ENCODE data around the gene SAV1. TPM values are rescaled to one million over a fixed set of nuclear protein-coding genes. Genes with fewer than 3 reads are reported as not detected.

SAV1 gene
- total RNA-seq, 2 experiments from 2014 or later, result 10.4 to 17.9 TPM

DNA sequence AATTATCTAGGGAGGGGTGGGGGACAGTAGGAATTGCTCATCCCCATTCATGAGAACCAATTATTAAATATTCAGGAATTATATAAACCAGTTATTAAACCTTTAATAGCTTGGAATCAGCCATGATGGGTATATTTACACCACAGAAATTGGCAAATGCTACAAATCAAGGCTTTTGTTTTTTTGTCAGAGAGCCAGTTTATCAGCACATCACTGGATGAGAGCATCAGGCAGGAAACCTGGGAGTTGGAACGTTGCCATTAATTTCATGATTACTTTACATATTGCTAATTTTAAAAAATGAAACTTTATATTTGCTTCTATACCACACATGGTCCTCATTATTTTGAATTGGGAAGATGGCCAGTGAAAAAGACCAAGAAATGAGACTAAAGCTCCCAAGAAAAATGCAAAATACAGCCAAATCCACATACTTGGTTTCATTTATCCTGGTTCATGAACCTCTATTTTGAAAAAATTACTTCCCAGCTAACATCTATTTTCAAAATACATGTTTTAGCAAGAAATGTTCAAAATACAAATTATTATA, 59.7 kb downstream of the SAV1 start:
- ChIA-PET POLR2A (interaction anchor here (0.8 to 1.4 kb wide), 3 partner anchors 9 to 267 kb away, joined by 3 read pairs; no protein-coding TSS in a partner anchor), CTCF (ENCODE audit: unreplicated experiment) (no interaction called here)
- no peak for TF ChIP-seq EZH2phosphoT487 (IDR thresholded peaks at IDR 0.05; ENCODE audit: borderline replicate concordance, low read depth, low read length)
- TF ChIP-seq, protein P1, sequence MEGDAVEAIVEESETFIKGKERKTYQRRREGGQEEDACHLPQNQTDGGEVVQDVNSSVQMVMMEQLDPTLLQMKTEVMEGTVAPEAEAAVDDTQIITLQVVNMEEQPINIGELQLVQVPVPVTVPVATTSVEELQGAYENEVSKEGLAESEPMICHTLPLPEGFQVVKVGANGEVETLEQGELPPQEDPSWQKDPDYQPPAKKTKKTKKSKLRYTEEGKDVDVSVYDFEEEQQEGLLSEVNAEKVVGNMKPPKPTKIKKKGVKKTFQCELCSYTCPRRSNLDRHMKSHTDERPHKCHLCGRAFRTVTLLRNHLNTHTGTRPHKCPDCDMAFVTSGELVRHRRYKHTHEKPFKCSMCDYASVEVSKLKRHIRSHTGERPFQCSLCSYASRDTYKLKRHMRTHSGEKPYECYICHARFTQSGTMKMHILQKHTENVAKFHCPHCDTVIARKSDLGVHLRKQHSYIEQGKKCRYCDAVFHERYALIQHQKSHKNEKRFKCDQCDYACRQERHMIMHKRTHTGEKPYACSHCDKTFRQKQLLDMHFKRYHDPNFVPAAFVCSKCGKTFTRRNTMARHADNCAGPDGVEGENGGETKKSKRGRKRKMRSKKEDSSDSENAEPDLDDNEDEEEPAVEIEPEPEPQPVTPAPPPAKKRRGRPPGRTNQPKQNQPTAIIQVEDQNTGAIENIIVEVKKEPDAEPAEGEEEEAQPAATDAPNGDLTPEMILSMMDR (conservative IDR thresholded peaks at IDR 0.05; ENCODE audit: low read length), result no peak
- no peak overlapping the region for H3K27ac ChIP-seq (ENCODE audit: low read depth, low read length, poor library complexity, severe bottlenecking)
- DNase-seq (ENCODE audit: low spot score), result no peak
- H3K9me3 ChIP-seq (ENCODE audit: low read length), result no peaks in the 10 kb centered on the region
- intact Hi-C loops (cut with micrococcal nuclease; ENCODE audit: unreplicated experiment), result loop anchor here (10.0 kb wide), 1 partner anchor 606 kb away; no protein-coding TSS in a partner anchor
- no peaks in the 10 kb centered on the region for H3K9me2 ChIP-seq (ENCODE audit: insufficient read depth, low read length)
- no peaks in the 10 kb centered on the region for H3K4me1 ChIP-seq (ENCODE audit: insufficient read depth, low read length, poor library complexity, severe bottlenecking)
- no peaks in the 10 kb centered on the region for H3K36me3 ChIP-seq (ENCODE audit: insufficient read depth, low read length)
- no peaks in the 10 kb centered on the region for H3K79me2 ChIP-seq (ENCODE audit: insufficient read depth, low read depth, low read length)
- H4K20me1 ChIP-seq (ENCODE audit: insufficient read depth, low read length), result no peaks in the 10 kb centered on the region
- no TSS peak for BruUV-seq (replicated peaks)
- no peak overlapping the region for H3K4me2 ChIP-seq (ENCODE audit: low read length)
- H3K4me3 ChIP-seq (ENCODE audit: low read depth, low read length, poor library complexity, severe bottlenecking), result no peak overlapping the region
- H2AFZ ChIP-seq (ENCODE audit: low read length), result no peak overlapping the region

DNA sequence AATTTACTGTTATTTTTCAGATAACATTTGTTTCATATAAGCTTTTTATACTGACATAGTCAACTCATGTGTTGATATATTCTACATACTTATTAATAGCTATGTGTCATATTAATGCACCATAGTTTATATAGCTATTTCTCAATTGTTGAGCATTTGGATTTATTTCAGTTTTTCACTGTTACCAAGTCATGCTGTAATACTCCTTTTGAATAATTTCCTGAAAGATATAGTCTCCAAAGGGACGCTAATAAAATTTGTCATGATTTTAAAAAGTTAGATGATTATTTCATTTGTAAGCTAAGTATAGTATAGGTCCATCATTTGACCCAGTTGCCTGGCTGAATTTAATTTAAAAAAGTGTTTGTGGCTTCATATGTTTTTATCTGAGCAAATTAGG, 60.3 kb downstream of the SAV1 start:
- no peaks in the 10 kb centered on the region for H3K36me3 ChIP-seq (ENCODE audit: insufficient read depth, low read length)

More for the DNA sequence above, 60.3 kb downstream of the SAV1 start:
- no peak overlapping the region for H3K4me3 ChIP-seq (ENCODE audit: low read depth, low read length, poor library complexity, severe bottlenecking)
- intact Hi-C loops (cut with micrococcal nuclease; ENCODE audit: unreplicated experiment), result loop anchor here (10.0 kb wide), 1 partner anchor 607 kb away; no protein-coding TSS in a partner anchor
- no peak overlapping the region for H2AFZ ChIP-seq (ENCODE audit: low read length)
- ChIA-PET CTCF (ENCODE audit: unreplicated experiment) (no interaction called here), POLR2A (interaction anchor here (0.5 to 1.4 kb wide), 5 partner anchors 9 to 1783 kb away, joined by 3 read pairs; no protein-coding TSS in a partner anchor)
- H3K4me2 ChIP-seq (ENCODE audit: low read length), result no peak overlapping the region
- no peaks in the 10 kb centered on the region for H3K9me2 ChIP-seq (ENCODE audit: insufficient read depth, low read length)
- H3K4me1 ChIP-seq (ENCODE audit: insufficient read depth, low read length, poor library complexity, severe bottlenecking), result no peaks in the 10 kb centered on the region
- H3K9me3 ChIP-seq (ENCODE audit: low read length), result no peaks in the 10 kb centered on the region
- H4K20me1 ChIP-seq (ENCODE audit: insufficient read depth, low read length), result no peaks in the 10 kb centered on the region
- BruUV-seq (replicated peaks), result no TSS peak
- H3K27ac ChIP-seq (ENCODE audit: low read depth, low read length, poor library complexity, severe bottlenecking), result no peak overlapping the region
- TF ChIP-seq, protein P1 (conservative IDR thresholded peaks at IDR 0.05; ENCODE audit: low read length), result no peak
- TF ChIP-seq EZH2phosphoT487 (IDR thresholded peaks at IDR 0.05; ENCODE audit: borderline replicate concordance, low read depth, low read length), result no peak
- no peak for DNase-seq (ENCODE audit: low spot score)
- H3K79me2 ChIP-seq (ENCODE audit: insufficient read depth, low read depth, low read length), result no peaks in the 10 kb centered on the region

Data from OCI-LY7 (cell line).